Measurements from ENCODE around the gene TGM4.
"Not testable (repeated sequence)": the region's sequence is repeated elsewhere in the genome, so short reads cannot be mapped to it uniquely, and the experiment has no call there.

The TGM4 gene

GRCh38 chr3:44939581-44940036 lies 65.2 kb downstream of the TGM4 start:
- H3K4me2 ChIP-seq (ENCODE audit: low read depth, low read length, poor library complexity, severe bottlenecking), result no peak overlapping the region
- no peaks in the 10 kb centered on the region for H3K9me2 ChIP-seq (replicated peaks; ENCODE audit: insufficient read depth, low read length)
- no peak overlapping the region for H3K27ac ChIP-seq (ENCODE audit: low read depth, low read length)
- no peaks in the 10 kb centered on the region for H3K9me3 ChIP-seq (ENCODE audit: insufficient read depth, low read length)
- TF ChIP-seq CTCF (IDR thresholded peaks at IDR 0.05; ENCODE audit: insufficient read depth, low read length, poor library complexity, severe bottlenecking) (no peak), EZH2phosphoT487 (conservative IDR thresholded peaks at IDR 0.05; ENCODE audit: low read length) (no peak)
- no peaks in the 10 kb centered on the region for H4K20me1 ChIP-seq (ENCODE audit: low read depth, low read length)
- no peaks in the 10 kb centered on the region for H3K27me3 ChIP-seq (ENCODE audit: low read length)
- no peak overlapping the region for H2AFZ ChIP-seq (ENCODE audit: low read depth, low read length, severe bottlenecking)
- H3K36me3 ChIP-seq (ENCODE audit: low read length), result no peaks in the 10 kb centered on the region
- H3K9ac ChIP-seq (ENCODE audit: low read length), result no peak overlapping the region
- H3K79me2 ChIP-seq (ENCODE audit: insufficient read depth, low read length), result no peaks in the 10 kb centered on the region
- no peaks in the 10 kb centered on the region for H3F3A ChIP-seq (ENCODE audit: insufficient read depth)
- H3K4me3 ChIP-seq (ENCODE audit: insufficient read depth, low read length, poor library complexity, severe bottlenecking), result no peak overlapping the region

- Histone ChIP-seq H3K9me2 (replicated peaks; ENCODE audit: insufficient read depth, low read length) (no peaks in the 10 kb centered on the region), H3K36me3 (ENCODE audit: low read length) (no peaks in the 10 kb centered on the region), H3K9me3 (ENCODE audit: insufficient read depth, low read length) (no peaks in the 10 kb centered on the region), H3F3A (ENCODE audit: insufficient read depth) (no peaks in the 10 kb centered on the region), H2AFZ (ENCODE audit: low read depth, low read length, severe bottlenecking) (no peak overlapping the region), H4K20me1 (ENCODE audit: low read depth, low read length) (no peaks in the 10 kb centered on the region), H3K9ac (ENCODE audit: low read length) (no peak overlapping the region), H3K79me2 (ENCODE audit: insufficient read depth, low read length) (no peaks in the 10 kb centered on the region), H3K27me3 (ENCODE audit: low read length) (no peaks in the 10 kb centered on the region), H3K27ac (ENCODE audit: low read depth, low read length) (no peak overlapping the region), H3K4me3 (ENCODE audit: insufficient read depth, low read length, poor library complexity, severe bottlenecking) (no peak overlapping the region), H3K4me2 (ENCODE audit: low read depth, low read length, poor library complexity, severe bottlenecking) (no peak overlapping the region)
- TF ChIP-seq CTCF (IDR thresholded peaks at IDR 0.05; ENCODE audit: insufficient read depth, low read length, poor library complexity, severe bottlenecking) (no peak), EZH2phosphoT487 (conservative IDR thresholded peaks at IDR 0.05; ENCODE audit: low read length) (no peak)
Observed at GRCh38 chr3:44942202-44942921, 68.0 kb downstream of the TGM4 start.

GRCh38 chr3:44948239-44948638 lies 73.8 kb downstream of the TGM4 start:
- H3K4me2 ChIP-seq (ENCODE audit: low read depth, low read length, poor library complexity, severe bottlenecking), result no peak overlapping the region
- no peaks in the 10 kb centered on the region for H4K20me1 ChIP-seq (ENCODE audit: low read depth, low read length)
- no peaks in the 10 kb centered on the region for H3K27me3 ChIP-seq (ENCODE audit: low read length)
- no peak overlapping the region for H2AFZ ChIP-seq (ENCODE audit: low read depth, low read length, severe bottlenecking)
- no peak overlapping the region for H3K27ac ChIP-seq (ENCODE audit: low read depth, low read length)
- H3K36me3 ChIP-seq (ENCODE audit: low read length), result no peaks in the 10 kb centered on the region
- no peaks in the 10 kb centered on the region for H3K79me2 ChIP-seq (ENCODE audit: insufficient read depth, low read length)
- no peaks in the 10 kb centered on the region for H3F3A ChIP-seq (ENCODE audit: insufficient read depth)
- no peak overlapping the region for H3K9ac ChIP-seq (ENCODE audit: low read length)
- H3K9me3 ChIP-seq (ENCODE audit: insufficient read depth, low read length), result no peaks in the 10 kb centered on the region
- H3K4me3 ChIP-seq (ENCODE audit: insufficient read depth, low read length, poor library complexity, severe bottlenecking), result no peak overlapping the region
- TF ChIP-seq EZH2phosphoT487 (conservative IDR thresholded peaks at IDR 0.05; ENCODE audit: low read length), result no peak
- no peak for TF ChIP-seq CTCF (IDR thresholded peaks at IDR 0.05; ENCODE audit: insufficient read depth, low read length, poor library complexity, severe bottlenecking)
- no peaks in the 10 kb centered on the region for H3K9me2 ChIP-seq (replicated peaks; ENCODE audit: insufficient read depth, low read length)

GRCh38 chr3:44949770-44950169 lies 75.4 kb downstream of the TGM4 start:
- H3K9ac ChIP-seq (ENCODE audit: low read length); H3K36me3 ChIP-seq (ENCODE audit: low read length); H3K79me2 ChIP-seq (ENCODE audit: insufficient read depth, low read length); H3F3A ChIP-seq (ENCODE audit: insufficient read depth); H3K4me2 ChIP-seq (ENCODE audit: low read depth, low read length, poor library complexity, severe bottlenecking); H2AFZ ChIP-seq (ENCODE audit: low read depth, low read length, severe bottlenecking); H3K27me3 ChIP-seq (ENCODE audit: low read length); H3K4me3 ChIP-seq (ENCODE audit: insufficient read depth, low read length, poor library complexity, severe bottlenecking); H3K9me2 ChIP-seq (replicated peaks; ENCODE audit: insufficient read depth, low read length); H4K20me1 ChIP-seq (ENCODE audit: low read depth, low read length); H3K9me3 ChIP-seq (ENCODE audit: insufficient read depth, low read length); H3K27ac ChIP-seq (ENCODE audit: low read depth, low read length): not testable (repeated sequence)
